HCT116 (cell line): ENCODE measurements around the gene DYDC1.

ENCODE experiments used
- CTCF ChIP-seq, 3 experiments: fragments of 200-600 bp in 1 of 3; sonication (generic) in 1 of 3; IDR thresholded peaks in 2 of 3; conservative IDR thresholded peaks in 1 of 3; 2 replicates each; pipeline ENCODE4 v1.5.1; 2012 to 2017; ENCODE audit warnings: low read depth in 2 of 3, low read length in 2 of 3, antibody characterized with exemption in 1 of 3, borderline replicate concordance in 1 of 3, control low read depth in 1 of 3, mild to moderate bottlenecking in 1 of 3, mixed read lengths in 1 of 3, mixed run types in 1 of 3, moderate library complexity in 1 of 3; ENCODE audit not compliant: insufficient read depth in 1 of 3
- EGR1 ChIP-seq: IDR thresholded peaks from 2 replicates; pipeline ENCODE4 v1.6.1; 2012; ENCODE audit warnings: low read depth
- EZH2 ChIP-seq: fragments of 200-600 bp; sonication (generic); IDR thresholded peaks from 2 replicates; pipeline ENCODE4 v1.6.1; 2017; ENCODE audit warnings: antibody characterized with exemption, mixed run types
- POLR2AphosphoS5 ChIP-seq: IDR thresholded peaks from 2 replicates; pipeline ENCODE4 v1.6.1; 2011; ENCODE audit warnings: mild to moderate bottlenecking, low read depth, low read length, moderate library complexity
- RAD21 ChIP-seq: IDR thresholded peaks from 2 replicates; pipeline ENCODE4 v1.6.1; 2012; ENCODE audit warnings: low read depth, mild to moderate bottlenecking
- SIN3A ChIP-seq: IDR thresholded peaks from 2 replicates; pipeline ENCODE4 v1.6.1; 2012; ENCODE audit warnings: low read depth
- SP1 ChIP-seq: IDR thresholded peaks from 2 replicates; pipeline ENCODE4 v1.6.1; 2012; ENCODE audit warnings: low read depth
- TCF7L2 ChIP-seq: IDR thresholded peaks from 2 replicates; pipeline ENCODE4 v1.7.0; 2011; ENCODE audit warnings: borderline replicate concordance, inconsistent platforms; ENCODE audit not compliant: insufficient read depth, insufficient read length; ENCODE audit errors: extremely low read depth
- YY1 ChIP-seq: IDR thresholded peaks from 2 replicates; pipeline ENCODE4 v1.6.1; 2011; ENCODE audit warnings: low read length, low read depth, moderate library complexity, mild to moderate bottlenecking; ENCODE audit not compliant: insufficient replicate concordance; ENCODE audit errors: extremely low read depth
- TF ChIP-seq, protein P1 (sequence below): IDR thresholded peaks from 2 replicates; pipeline ENCODE4 v1.6.1; 2012

DNA sequence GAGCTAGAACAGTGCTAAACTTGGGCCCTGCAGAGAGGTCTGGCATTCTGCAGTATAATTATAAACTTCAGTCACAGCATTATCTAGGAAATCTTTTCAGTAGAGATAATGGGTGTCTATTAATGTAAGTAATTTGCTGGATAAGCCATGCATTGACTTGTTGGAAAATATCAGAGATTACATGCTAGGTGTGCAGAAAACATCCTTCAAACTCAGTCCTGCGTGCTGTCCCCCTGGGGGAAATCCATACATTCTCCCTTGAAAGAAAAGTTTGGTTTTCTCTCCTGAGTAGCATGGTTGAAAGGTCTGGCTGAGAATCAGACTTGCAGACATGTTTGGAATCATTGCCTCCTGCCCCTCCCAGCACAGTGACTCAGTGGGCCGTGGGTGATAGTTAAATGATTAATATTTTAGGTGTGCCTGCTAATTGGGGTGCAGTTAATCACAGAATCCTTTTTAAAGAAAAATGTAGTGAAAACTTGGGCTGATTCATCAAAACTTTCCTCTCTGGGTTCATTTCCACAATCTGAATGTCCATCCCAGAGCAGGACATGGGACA, 37.9 kb upstream of the DYDC1 start:
- no peak for TF ChIP-seq SP1
- TF ChIP-seq TCF7L2: no peak
- no peak for TF ChIP-seq CTCF (IDR thresholded peaks at IDR 0.05 in 2 of 3, conservative IDR thresholded peaks at IDR 0.05 in 1 of 3; ENCODE audit: borderline replicate concordance in 1 of 3, insufficient read depth in 1 of 3, low read depth in 2 of 3, low read length in 2 of 3)
- TF ChIP-seq POLR2AphosphoS5: no peak
- TF ChIP-seq SIN3A: no peak
- TF ChIP-seq RAD21: no peak
- TF ChIP-seq EGR1: no peak
- no peak for TF ChIP-seq EZH2
- no peak for TF ChIP-seq YY1
- TF ChIP-seq, protein P1, sequence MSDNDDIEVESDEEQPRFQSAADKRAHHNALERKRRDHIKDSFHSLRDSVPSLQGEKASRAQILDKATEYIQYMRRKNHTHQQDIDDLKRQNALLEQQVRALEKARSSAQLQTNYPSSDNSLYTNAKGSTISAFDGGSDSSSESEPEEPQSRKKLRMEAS: no peak
